PC-9 (cell line): Measurements from ENCODE around the gene OR13C5. TPM values are rescaled to one million over a fixed set of nuclear protein-coding genes. Genes with fewer than 3 reads are reported as not detected.

Experiments
- BruUV-seq: library from RNA; stranded (reverse); fragments of 400-500 nt; replicated peaks from 2 replicates; lab custom pipeline; 2021; lab: Mats Ljungman, UMichigan
- CTCF ChIA-PET: fragments of 300-600 bp; sonication (Branson Sonifier 250); formaldehyde crosslinking; loops from one replicate; lab custom pipeline; 2022; ENCODE audit warnings: antibody characterized with exemption; lab: Charles Lee
- POLR2A ChIA-PET: fragments of 300-600 bp; sonication (Branson Sonifier 250); formaldehyde crosslinking; loops from one replicate; lab custom pipeline; 2022; ENCODE audit warnings: antibody characterized with exemption; ENCODE audit not compliant: unreplicated experiment; lab: Charles Lee
- DNase-seq, 2 experiments: peaks; one replicate each; pipeline versions ENCODE4 v3.0.0 to v3.0.0-alpha.2; 2015 to 2022; ENCODE audit warnings: mixed read lengths in 1 of 2
- H2AFZ ChIP-seq: fragments of 200-600 bp; sonication (generic); 2 replicates; pipeline ENCODE4 v1.8.1; 2017; ENCODE audit warnings: antibody characterized with exemption
- H3F3A ChIP-seq: fragments of 200-600 bp; sonication (generic); 2 replicates; pipeline ENCODE4 v1.8.1; 2017; ENCODE audit warnings: antibody characterized with exemption, mild to moderate bottlenecking, low read depth; ENCODE audit not compliant: insufficient read depth
- H3K27ac ChIP-seq: fragments of 200-600 bp; sonication (generic); 2 replicates; pipeline ENCODE4 v1.6.1; 2016; ENCODE audit warnings: mixed run types
- H3K27me3 ChIP-seq: fragments of 200-600 bp; sonication (generic); 2 replicates; pipeline ENCODE4 v1.6.1; 2016; ENCODE audit warnings: low read depth, mixed run types; ENCODE audit not compliant: insufficient read depth
- H3K36me3 ChIP-seq: fragments of 200-600 bp; sonication (generic); 2 replicates; pipeline ENCODE4 v1.6.1; 2016; ENCODE audit warnings: low read depth, mixed run types
- H3K4me1 ChIP-seq: fragments of 200-600 bp; sonication (generic); replicated peaks from 2 replicates; pipeline ENCODE4 v1.6.1; 2016; ENCODE audit warnings: mixed run types; ENCODE audit not compliant: insufficient read depth
- H3K4me2 ChIP-seq: fragments of 200-600 bp; sonication (generic); 2 replicates; pipeline ENCODE4 v1.6.1; 2017; ENCODE audit warnings: mixed run types
- H3K4me3 ChIP-seq: fragments of 200-600 bp; sonication (generic); 2 replicates; pipeline ENCODE4 v1.6.1; 2016; ENCODE audit warnings: mixed run types
- H3K79me2 ChIP-seq: fragments of 200-600 bp; sonication (generic); 2 replicates; pipeline ENCODE4 v1.6.1; 2017; ENCODE audit warnings: low read depth, mixed run types
- H3K9me2 ChIP-seq: fragments of 200-600 bp; sonication (generic); 2 replicates; pipeline ENCODE4 v1.8.1; 2017; ENCODE audit warnings: mild to moderate bottlenecking; ENCODE audit not compliant: insufficient read depth
- H3K9me3 ChIP-seq: fragments of 200-600 bp; sonication (generic); 2 replicates; pipeline ENCODE4 v1.8.1; 2016; ENCODE audit warnings: low read depth; ENCODE audit not compliant: insufficient read depth
- H4K20me1 ChIP-seq: fragments of 200-600 bp; sonication (generic); 2 replicates; pipeline ENCODE4 v1.8.1; 2017; ENCODE audit not compliant: insufficient read depth
- EZH2 ChIP-seq: fragments of 200-600 bp; sonication (generic); IDR thresholded peaks from 2 replicates; pipeline ENCODE4 v1.8.0; 2017; ENCODE audit warnings: antibody characterized with exemption, low read depth
- intact Hi-C: fragments of 100-400 bp; cut with micrococcal nuclease; formaldehyde crosslinking; loops from one replicate; pipeline ENCODE4 v1.10.0; 2022; ENCODE audit not compliant: unreplicated experiment
- total RNA-seq: library from RNA; stranded (reverse); gene quantifications from 2 replicates; pipeline ENCODE4 v1.2.3, GENCODE V29; 2021
- TF ChIP-seq, protein P1 (sequence below): fragments of 200-600 bp; sonication (generic); conservative IDR thresholded peaks from 2 replicates; pipeline ENCODE4 v1.6.1; 2017; ENCODE audit warnings: mixed run types, antibody characterized with exemption, mild to moderate bottlenecking, moderate library complexity

OR13C5 gene
- total RNA-seq, 1 experiment from 2014 or later, result not detected

- no peaks in the 10 kb centered on the region for H4K20me1 ChIP-seq
- no peak overlapping the region for H3K4me2 ChIP-seq
- H3F3A ChIP-seq, result no peaks in the 10 kb centered on the region
- BruUV-seq, result no TSS peak
- H3K79me2 ChIP-seq, result no peaks in the 10 kb centered on the region
- CTCF ChIA-PET, result no interaction called here
- POLR2A ChIA-PET, result no interaction called here
- no peaks in the 10 kb centered on the region for H3K4me1 ChIP-seq
- TF ChIP-seq, protein P1, sequence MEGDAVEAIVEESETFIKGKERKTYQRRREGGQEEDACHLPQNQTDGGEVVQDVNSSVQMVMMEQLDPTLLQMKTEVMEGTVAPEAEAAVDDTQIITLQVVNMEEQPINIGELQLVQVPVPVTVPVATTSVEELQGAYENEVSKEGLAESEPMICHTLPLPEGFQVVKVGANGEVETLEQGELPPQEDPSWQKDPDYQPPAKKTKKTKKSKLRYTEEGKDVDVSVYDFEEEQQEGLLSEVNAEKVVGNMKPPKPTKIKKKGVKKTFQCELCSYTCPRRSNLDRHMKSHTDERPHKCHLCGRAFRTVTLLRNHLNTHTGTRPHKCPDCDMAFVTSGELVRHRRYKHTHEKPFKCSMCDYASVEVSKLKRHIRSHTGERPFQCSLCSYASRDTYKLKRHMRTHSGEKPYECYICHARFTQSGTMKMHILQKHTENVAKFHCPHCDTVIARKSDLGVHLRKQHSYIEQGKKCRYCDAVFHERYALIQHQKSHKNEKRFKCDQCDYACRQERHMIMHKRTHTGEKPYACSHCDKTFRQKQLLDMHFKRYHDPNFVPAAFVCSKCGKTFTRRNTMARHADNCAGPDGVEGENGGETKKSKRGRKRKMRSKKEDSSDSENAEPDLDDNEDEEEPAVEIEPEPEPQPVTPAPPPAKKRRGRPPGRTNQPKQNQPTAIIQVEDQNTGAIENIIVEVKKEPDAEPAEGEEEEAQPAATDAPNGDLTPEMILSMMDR, result no peak
- no peak for TF ChIP-seq EZH2
- DNase-seq, result no peak
- 0 out of 2 replicates have a peak, but pooled peaks cover 6% of the 10 kb centered on the region for H3K9me2 ChIP-seq
- H3K27me3 ChIP-seq, result no peaks in the 10 kb centered on the region
- H2AFZ ChIP-seq, result no peak overlapping the region
- no peaks in the 10 kb centered on the region for H3K9me3 ChIP-seq
- no peaks in the 10 kb centered on the region for H3K36me3 ChIP-seq
- H3K27ac ChIP-seq, result no peak overlapping the region
- no peak overlapping the region for H3K4me3 ChIP-seq
- intact Hi-C loops, result no loop called here
These were observed 21.9 kb downstream of the OR13C5 start for GRCh38 chr9:104577263-104577662.

DNA sequence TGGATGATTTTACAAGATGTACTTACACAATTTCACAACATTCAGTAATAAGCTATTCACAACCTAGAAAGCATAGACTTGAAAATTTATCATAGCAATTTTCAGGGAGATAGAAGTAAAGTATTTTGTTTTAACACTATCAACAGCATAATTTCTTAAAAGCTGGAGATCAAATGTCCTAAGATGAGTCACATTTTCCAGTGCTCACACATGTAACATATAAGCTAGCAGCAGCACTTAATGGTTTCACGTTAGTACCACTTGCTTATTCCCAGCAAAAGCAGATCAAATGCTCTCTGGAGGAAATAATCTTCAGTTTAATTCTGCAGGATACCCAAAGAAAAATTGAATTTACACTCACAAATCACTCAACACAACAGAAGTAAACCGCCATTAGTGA lies 23.8 kb downstream of the OR13C5 start:
- no peaks in the 10 kb centered on the region for H3K4me1 ChIP-seq
- H3K4me2 ChIP-seq, result no peak overlapping the region
- intact Hi-C loops, result no loop called here
- TF ChIP-seq, protein P1, result no peak
- TF ChIP-seq EZH2, result no peak
- H3K9me3 ChIP-seq, result no peaks in the 10 kb centered on the region; the same call in 1 of the 2 replicates
- H3K27ac ChIP-seq, result no peak overlapping the region
- no peak for DNase-seq
- no peaks in the 10 kb centered on the region for H4K20me1 ChIP-seq
- no peaks in the 10 kb centered on the region for H3F3A ChIP-seq
- no peak overlapping the region for H2AFZ ChIP-seq
- peaks cover 6% of the 10 kb centered on the region; the same call in 1 of the 2 replicates for H3K9me2 ChIP-seq
- CTCF ChIA-PET, result no interaction called here
- POLR2A ChIA-PET, result no interaction called here
- no peaks in the 10 kb centered on the region for H3K79me2 ChIP-seq
- no TSS peak for BruUV-seq
- H3K27me3 ChIP-seq, result no peaks in the 10 kb centered on the region
- no peaks in the 10 kb centered on the region for H3K36me3 ChIP-seq
- no peak overlapping the region for H3K4me3 ChIP-seq

DNA sequence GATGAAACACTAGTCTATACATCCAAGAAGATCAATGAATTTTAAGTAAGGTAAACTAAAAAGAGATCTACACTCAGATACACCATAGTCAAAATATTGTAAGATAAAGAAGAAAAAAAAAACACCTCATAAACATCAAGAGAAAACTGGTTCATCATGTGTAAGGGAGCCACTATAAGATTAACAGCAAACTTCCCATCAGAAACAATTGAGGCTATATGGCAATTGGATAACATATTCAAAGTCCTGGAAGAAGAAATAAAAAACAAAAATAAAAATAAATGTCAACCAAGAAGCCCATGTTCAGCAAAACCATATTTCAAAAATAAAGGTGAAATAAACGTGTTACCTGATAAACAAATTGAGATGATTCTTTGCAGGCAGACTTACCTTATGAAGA lies 26.6 kb downstream of the OR13C5 start:
- Histone ChIP-seq H3K27me3 (no peaks in the 10 kb centered on the region), H3F3A (no peaks in the 10 kb centered on the region), H3K4me2 (no peak overlapping the region), H3K4me3 (no peak overlapping the region), H3K27ac (no peak overlapping the region), H3K9me3 (no peaks in the 10 kb centered on the region; the same call in 1 of the 2 replicates), H3K79me2 (no peaks in the 10 kb centered on the region), H3K36me3 (no peaks in the 10 kb centered on the region), H2AFZ (no peak overlapping the region), H4K20me1 (no peaks in the 10 kb centered on the region), H3K9me2 (no peaks in the 10 kb centered on the region; the same call in 1 of the 2 replicates), H3K4me1 (no peaks in the 10 kb centered on the region)
- DNase-seq, result no peak
- ChIA-PET CTCF (no interaction called here), POLR2A (no interaction called here)
- intact Hi-C loops, result no loop called here
- no TSS peak for BruUV-seq
- TF ChIP-seq EZH2, result no peak
- TF ChIP-seq, protein P1, result no peak
